HCT116 (cell line): Measurements from ENCODE around the gene TRIOBP. TPM values are rescaled to one million over a fixed set of nuclear protein-coding genes. Genes with fewer than 3 reads are reported as not detected.

ENCODE experiments used
- ATAC-seq: fragments of 200-7000 bp; cut with Tn5 transposase; 2 replicates; pipeline ENCODE4 v1.9.1; 2020; ENCODE audit warnings: mild to moderate bottlenecking, moderate library complexity
- BruUV-seq: library from RNA; stranded (reverse); fragments of 400-500 nt; replicated peaks from 2 replicates; lab custom pipeline; 2021; lab: Mats Ljungman, UMichigan
- CTCF ChIA-PET: fragments of 300-600 bp; sonication (Branson Sonifier 250); formaldehyde crosslinking; loops from one replicate; lab custom pipeline; 2021; ENCODE audit warnings: antibody characterized with exemption; lab: Charles Lee
- POLR2A ChIA-PET: fragments of 300-600, 350-600 bp; sonication (Branson Sonifier 250); formaldehyde crosslinking; loops from one replicate; lab custom pipeline; 2021; ENCODE audit warnings: antibody characterized with exemption; lab: Charles Lee
- RAD21 ChIA-PET, 2 experiments: fragments of 300-600 bp; sonication (Branson Sonifier 250); formaldehyde crosslinking; loops; one replicate each; lab custom pipeline; 2023; ENCODE audit warnings: low total read pairs in 2 of 2; ENCODE audit not compliant: uncharacterized antibody in 2 of 2, unreplicated experiment in 2 of 2, low non-redundant PET in 1 of 2; lab: Charles Lee
- DNase-seq: peaks from one replicate; pipeline ENCODE4 v3.0.0-alpha.2; 2010; ENCODE audit warnings: low read depth, low spot score
- H2AFZ ChIP-seq: fragments of 200-600 bp; shearing (Covaris generic), sonication (generic); 2 replicates; pipeline ENCODE4 v1.6.1; 2017; ENCODE audit warnings: low read depth, mixed run types, mixed read lengths, antibody characterized with exemption, low read length; ENCODE audit not compliant: poor library complexity, severe bottlenecking
- H3K27ac ChIP-seq: 2 replicates; pipeline ENCODE4 v1.5.1; 2012; ENCODE audit warnings: low read depth, low read length
- H3K27me3 ChIP-seq: fragments of 200-600 bp; sonication (generic); 2 replicates; pipeline ENCODE4 v1.6.1; 2016; ENCODE audit warnings: mixed run types, low read length, mixed read lengths; ENCODE audit not compliant: insufficient read depth
- H3K36me3 ChIP-seq, 2 experiments: fragments of 200-500 bp in 1 of 2; fragments of 200-600 bp in 1 of 2; sonication (Bioruptor generic) in 1 of 2; sonication (generic) in 1 of 2; 2 replicates each; pipeline versions ENCODE4 v1.5.1 to v1.6.1; 2014 to 2016; ENCODE audit warnings: low read length in 2 of 2, inconsistent platforms in 1 of 2, mixed read lengths in 1 of 2, mixed run types in 1 of 2; ENCODE audit not compliant: insufficient read depth in 2 of 2, control insufficient read depth in 1 of 2
- H3K4me1 ChIP-seq, 2 experiments: fragments of 200-600 bp in 1 of 2; sonication (generic) in 1 of 2; 2 replicates each; pipeline versions ENCODE4 v1.5.1 to v1.6.1; 2012 to 2017; ENCODE audit warnings: low read length in 2 of 2, inconsistent platforms in 1 of 2, mild to moderate bottlenecking in 1 of 2, mixed read lengths in 1 of 2, mixed run types in 1 of 2, moderate library complexity in 1 of 2; ENCODE audit not compliant: insufficient read depth in 2 of 2, control insufficient read depth in 1 of 2
- H3K4me2 ChIP-seq: fragments of 200-600 bp; sonication (generic); 2 replicates; pipeline ENCODE4 v1.6.1; 2017; ENCODE audit warnings: mixed run types, low read length, mixed read lengths
- H3K4me3 ChIP-seq, 2 experiments: fragments of 200-600 bp in 1 of 2; sonication (generic) in 1 of 2; replicated peaks in 1 of 2; 2 replicates each; pipeline ENCODE4 v1.5.1; 2011 to 2016; ENCODE audit warnings: low read length in 2 of 2, control low read depth in 1 of 2, low read depth in 1 of 2, mild to moderate bottlenecking in 1 of 2, mixed read lengths in 1 of 2, mixed run types in 1 of 2
- H3K79me2 ChIP-seq: fragments of 200-600 bp; sonication (generic); 2 replicates; pipeline ENCODE4 v1.6.1; 2017; ENCODE audit warnings: mild to moderate bottlenecking, mixed run types, low read length, moderate library complexity, mixed read lengths; ENCODE audit not compliant: insufficient read depth
- H3K9ac ChIP-seq: fragments of 200-600 bp; sonication (generic); 2 replicates; pipeline ENCODE4 v1.6.1; 2016; ENCODE audit warnings: low read length, mixed read lengths
- H3K9me2 ChIP-seq: fragments of 200-600 bp; sonication (generic), shearing (Covaris generic); 2 replicates; pipeline ENCODE4 v1.6.1; 2017; ENCODE audit warnings: mixed run types, mild to moderate bottlenecking, moderate library complexity; ENCODE audit not compliant: insufficient read depth
- H3K9me3 ChIP-seq, 2 experiments: fragments of 200-500 bp in 1 of 2; fragments of 200-600 bp in 1 of 2; sonication (Bioruptor generic) in 1 of 2; sonication (generic) in 1 of 2; 2 replicates each; pipeline ENCODE4 v1.6.1; 2014 to 2017; ENCODE audit warnings: low read length in 2 of 2, mixed read lengths in 2 of 2, inconsistent platforms in 1 of 2, low read depth in 1 of 2, mild to moderate bottlenecking in 1 of 2, mixed run types in 1 of 2, moderate library complexity in 1 of 2; ENCODE audit not compliant: control insufficient read depth in 1 of 2, insufficient read depth in 1 of 2
- H4K20me1 ChIP-seq: fragments of 200-600 bp; sonication (generic), shearing (Covaris generic); 2 replicates; pipeline ENCODE4 v1.6.1; 2017; ENCODE audit warnings: mixed run types, mild to moderate bottlenecking, moderate library complexity; ENCODE audit not compliant: insufficient read depth
- CBX3 ChIP-seq: IDR thresholded peaks from 2 replicates; pipeline ENCODE4 v1.6.1; 2012; ENCODE audit warnings: low read depth
- CEBPB ChIP-seq: IDR thresholded peaks from 2 replicates; pipeline ENCODE4 v1.6.1; 2012; ENCODE audit warnings: low read depth
- EGR1 ChIP-seq: IDR thresholded peaks from 2 replicates; pipeline ENCODE4 v1.6.1; 2012; ENCODE audit warnings: low read depth
- ELF1 ChIP-seq: IDR thresholded peaks from 2 replicates; pipeline ENCODE4 v1.6.1; 2012; ENCODE audit warnings: low read depth, borderline replicate concordance
- EZH2 ChIP-seq: fragments of 200-600 bp; sonication (generic); IDR thresholded peaks from 2 replicates; pipeline ENCODE4 v1.6.1; 2017; ENCODE audit warnings: antibody characterized with exemption, mixed run types
- EZH2phosphoT487 ChIP-seq: fragments of 200-600 bp; IDR thresholded peaks from 2 replicates; pipeline ENCODE4 v1.6.1; 2018; ENCODE audit warnings: antibody characterized with exemption, borderline replicate concordance
- FOSL1 ChIP-seq: IDR thresholded peaks from 2 replicates; pipeline ENCODE4 v1.6.1; 2012; ENCODE audit warnings: low read depth
- JUND ChIP-seq: IDR thresholded peaks from 2 replicates; pipeline ENCODE4 v1.6.1; 2012
- POLR2AphosphoS5 ChIP-seq: IDR thresholded peaks from 2 replicates; pipeline ENCODE4 v1.6.1; 2011; ENCODE audit warnings: mild to moderate bottlenecking, low read depth, low read length, moderate library complexity
- RAD21 ChIP-seq: IDR thresholded peaks from 2 replicates; pipeline ENCODE4 v1.6.1; 2012; ENCODE audit warnings: low read depth, mild to moderate bottlenecking
- SIN3A ChIP-seq: IDR thresholded peaks from 2 replicates; pipeline ENCODE4 v1.6.1; 2012; ENCODE audit warnings: low read depth
- SRF ChIP-seq: IDR thresholded peaks from 2 replicates; pipeline ENCODE4 v1.6.1; 2012; ENCODE audit warnings: low read depth
- ZFX ChIP-seq: fragments of 450-650 bp; IDR thresholded peaks from 2 replicates; pipeline ENCODE4 v1.6.1; 2017
- ZNF274 ChIP-seq: fragments of 200-500 bp; sonication (Bioruptor generic); IDR thresholded peaks from 2 replicates; pipeline ENCODE4 v1.6.1; 2014; ENCODE audit warnings: mild to moderate bottlenecking, low read depth, low read length, inconsistent platforms
- intact Hi-C: fragments of 100-400 bp; cut with micrococcal nuclease; formaldehyde crosslinking; loops from 2 replicates; pipeline ENCODE4 v1.10.0; 2022
- total RNA-seq: library from RNA; stranded (reverse); gene quantifications from one replicate; pipeline ENCODE4 v1.2.1, GENCODE V29; 2021; ENCODE audit not compliant: unreplicated experiment
- TF ChIP-seq, protein P1 (sequence below): IDR thresholded peaks from 2 replicates; pipeline ENCODE4 v1.6.1; 2012
- TF ChIP-seq, protein P2 (sequence below): IDR thresholded peaks from 2 replicates; pipeline ENCODE4 v1.6.1; 2012; ENCODE audit warnings: low read depth
- TF ChIP-seq, protein P3 (sequence below): IDR thresholded peaks from 2 replicates; pipeline ENCODE4 v1.6.1; 2012
- TF ChIP-seq, protein P4 (sequence below): IDR thresholded peaks from 2 replicates; pipeline ENCODE4 v1.6.1; 2011; ENCODE audit warnings: mild to moderate bottlenecking, low read length, moderate library complexity; ENCODE audit not compliant: insufficient replicate concordance; ENCODE audit errors: extremely low read depth
- TF ChIP-seq, protein P5 (sequence below), 3 experiments: fragments of 200-600 bp in 1 of 3; sonication (generic) in 1 of 3; IDR thresholded peaks in 2 of 3; conservative IDR thresholded peaks in 1 of 3; 2 replicates each; pipeline ENCODE4 v1.5.1; 2012 to 2017; ENCODE audit warnings: low read depth in 2 of 3, low read length in 2 of 3, antibody characterized with exemption in 1 of 3, borderline replicate concordance in 1 of 3, control low read depth in 1 of 3, mild to moderate bottlenecking in 1 of 3, mixed read lengths in 1 of 3, mixed run types in 1 of 3, moderate library complexity in 1 of 3; ENCODE audit not compliant: insufficient read depth in 1 of 3

The TRIOBP gene
- total RNA-seq, 1 experiment from 2014 or later = 244 TPM

DNA sequence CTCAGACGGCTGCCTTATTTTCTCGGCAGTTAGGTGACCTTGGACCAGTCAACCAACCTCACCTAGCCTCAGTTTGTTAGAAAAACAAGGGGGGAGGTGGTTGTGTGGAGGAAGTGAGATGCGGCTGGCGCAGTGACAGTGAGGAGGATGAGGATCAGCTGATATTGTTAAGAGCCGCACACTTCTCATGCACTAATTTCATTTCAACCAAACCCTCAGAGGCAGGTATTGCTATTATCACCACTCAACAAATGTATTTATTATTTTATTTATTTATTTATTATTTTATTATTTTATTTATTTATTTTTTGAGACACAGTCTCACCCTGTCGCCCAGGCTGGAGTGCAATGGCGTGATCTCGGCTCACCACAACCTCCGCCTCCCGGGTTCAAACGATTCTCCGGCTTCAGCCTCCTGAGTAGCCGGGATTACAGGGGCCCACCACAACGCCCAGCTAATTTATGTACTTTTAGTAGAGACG, 19.3 kb upstream of the TRIOBP start:
- intact Hi-C loops = no loop called here
- ChIA-PET CTCF (interaction anchor here (0.7 to 1.0 kb wide), 3 partner anchors 13 to 34 kb away, joined by 3 to 5 read pairs (median 4); no protein-coding TSS in a partner anchor), POLR2A (interaction anchor here (0.6 to 4.6 kb wide), 8 partner anchors 9 to 69 kb away, joined by 3 to 71 read pairs (median 4); partner anchors contain the start of genes GGA1, NOL12 and PDXP), RAD21 (interaction anchor here in 1 of 2 experiments (1.0 kb wide), 1 partner anchor 178 kb away, joined by 3 read pairs; no protein-coding TSS in a partner anchor)
- Histone ChIP-seq H3K4me3 (peak overlapping the region; percentile 71 to 86), H3K4me1 (peaks cover 34 to 70% of the 10 kb centered on the region in 2 experiments), H3K27me3 (no peaks in the 10 kb centered on the region), H3K9me2 (no peaks in the 10 kb centered on the region), H3K9ac (peak overlapping the region; percentile 67), H3K36me3 (peaks cover 5 to 11% of the 10 kb centered on the region in 2 experiments; a peak in 3 of 4 replicates), H3K9me3 (no peaks in the 10 kb centered on the region), H4K20me1 (no peaks in the 10 kb centered on the region), H3K79me2 (peaks cover 13% of the 10 kb centered on the region; the same call in 1 of the 2 replicates), H3K4me2 (peak overlapping the region; percentile 98), H3K27ac (peak overlapping the region; percentile 97; the same call in 1 of the 2 replicates), H2AFZ (no peak overlapping the region)
- TF ChIP-seq, protein P1, sequence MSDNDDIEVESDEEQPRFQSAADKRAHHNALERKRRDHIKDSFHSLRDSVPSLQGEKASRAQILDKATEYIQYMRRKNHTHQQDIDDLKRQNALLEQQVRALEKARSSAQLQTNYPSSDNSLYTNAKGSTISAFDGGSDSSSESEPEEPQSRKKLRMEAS = no peak
- no peak for TF ChIP-seq CBX3
- no peak for TF ChIP-seq ZFX
- TF ChIP-seq, protein P2, sequence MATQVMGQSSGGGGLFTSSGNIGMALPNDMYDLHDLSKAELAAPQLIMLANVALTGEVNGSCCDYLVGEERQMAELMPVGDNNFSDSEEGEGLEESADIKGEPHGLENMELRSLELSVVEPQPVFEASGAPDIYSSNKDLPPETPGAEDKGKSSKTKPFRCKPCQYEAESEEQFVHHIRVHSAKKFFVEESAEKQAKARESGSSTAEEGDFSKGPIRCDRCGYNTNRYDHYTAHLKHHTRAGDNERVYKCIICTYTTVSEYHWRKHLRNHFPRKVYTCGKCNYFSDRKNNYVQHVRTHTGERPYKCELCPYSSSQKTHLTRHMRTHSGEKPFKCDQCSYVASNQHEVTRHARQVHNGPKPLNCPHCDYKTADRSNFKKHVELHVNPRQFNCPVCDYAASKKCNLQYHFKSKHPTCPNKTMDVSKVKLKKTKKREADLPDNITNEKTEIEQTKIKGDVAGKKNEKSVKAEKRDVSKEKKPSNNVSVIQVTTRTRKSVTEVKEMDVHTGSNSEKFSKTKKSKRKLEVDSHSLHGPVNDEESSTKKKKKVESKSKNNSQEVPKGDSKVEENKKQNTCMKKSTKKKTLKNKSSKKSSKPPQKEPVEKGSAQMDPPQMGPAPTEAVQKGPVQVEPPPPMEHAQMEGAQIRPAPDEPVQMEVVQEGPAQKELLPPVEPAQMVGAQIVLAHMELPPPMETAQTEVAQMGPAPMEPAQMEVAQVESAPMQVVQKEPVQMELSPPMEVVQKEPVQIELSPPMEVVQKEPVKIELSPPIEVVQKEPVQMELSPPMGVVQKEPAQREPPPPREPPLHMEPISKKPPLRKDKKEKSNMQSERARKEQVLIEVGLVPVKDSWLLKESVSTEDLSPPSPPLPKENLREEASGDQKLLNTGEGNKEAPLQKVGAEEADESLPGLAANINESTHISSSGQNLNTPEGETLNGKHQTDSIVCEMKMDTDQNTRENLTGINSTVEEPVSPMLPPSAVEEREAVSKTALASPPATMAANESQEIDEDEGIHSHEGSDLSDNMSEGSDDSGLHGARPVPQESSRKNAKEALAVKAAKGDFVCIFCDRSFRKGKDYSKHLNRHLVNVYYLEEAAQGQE = no peak
- TF ChIP-seq, protein P3, sequence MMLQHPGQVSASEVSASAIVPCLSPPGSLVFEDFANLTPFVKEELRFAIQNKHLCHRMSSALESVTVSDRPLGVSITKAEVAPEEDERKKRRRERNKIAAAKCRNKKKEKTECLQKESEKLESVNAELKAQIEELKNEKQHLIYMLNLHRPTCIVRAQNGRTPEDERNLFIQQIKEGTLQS = no peak
- TF ChIP-seq, protein P4, sequence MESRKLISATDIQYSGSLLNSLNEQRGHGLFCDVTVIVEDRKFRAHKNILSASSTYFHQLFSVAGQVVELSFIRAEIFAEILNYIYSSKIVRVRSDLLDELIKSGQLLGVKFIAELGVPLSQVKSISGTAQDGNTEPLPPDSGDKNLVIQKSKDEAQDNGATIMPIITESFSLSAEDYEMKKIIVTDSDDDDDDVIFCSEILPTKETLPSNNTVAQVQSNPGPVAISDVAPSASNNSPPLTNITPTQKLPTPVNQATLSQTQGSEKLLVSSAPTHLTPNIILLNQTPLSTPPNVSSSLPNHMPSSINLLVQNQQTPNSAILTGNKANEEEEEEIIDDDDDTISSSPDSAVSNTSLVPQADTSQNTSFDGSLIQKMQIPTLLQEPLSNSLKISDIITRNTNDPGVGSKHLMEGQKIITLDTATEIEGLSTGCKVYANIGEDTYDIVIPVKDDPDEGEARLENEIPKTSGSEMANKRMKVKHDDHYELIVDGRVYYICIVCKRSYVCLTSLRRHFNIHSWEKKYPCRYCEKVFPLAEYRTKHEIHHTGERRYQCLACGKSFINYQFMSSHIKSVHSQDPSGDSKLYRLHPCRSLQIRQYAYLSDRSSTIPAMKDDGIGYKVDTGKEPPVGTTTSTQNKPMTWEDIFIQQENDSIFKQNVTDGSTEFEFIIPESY = no peak
- TF ChIP-seq EZH2phosphoT487 = no peak
- TF ChIP-seq ZNF274 = no peak
- TF ChIP-seq RAD21 = no peak
- no peak for TF ChIP-seq ELF1
- TF ChIP-seq FOSL1 = no peak
- TF ChIP-seq SRF = no peak
- no peak for TF ChIP-seq EGR1
- TF ChIP-seq, protein P5, sequence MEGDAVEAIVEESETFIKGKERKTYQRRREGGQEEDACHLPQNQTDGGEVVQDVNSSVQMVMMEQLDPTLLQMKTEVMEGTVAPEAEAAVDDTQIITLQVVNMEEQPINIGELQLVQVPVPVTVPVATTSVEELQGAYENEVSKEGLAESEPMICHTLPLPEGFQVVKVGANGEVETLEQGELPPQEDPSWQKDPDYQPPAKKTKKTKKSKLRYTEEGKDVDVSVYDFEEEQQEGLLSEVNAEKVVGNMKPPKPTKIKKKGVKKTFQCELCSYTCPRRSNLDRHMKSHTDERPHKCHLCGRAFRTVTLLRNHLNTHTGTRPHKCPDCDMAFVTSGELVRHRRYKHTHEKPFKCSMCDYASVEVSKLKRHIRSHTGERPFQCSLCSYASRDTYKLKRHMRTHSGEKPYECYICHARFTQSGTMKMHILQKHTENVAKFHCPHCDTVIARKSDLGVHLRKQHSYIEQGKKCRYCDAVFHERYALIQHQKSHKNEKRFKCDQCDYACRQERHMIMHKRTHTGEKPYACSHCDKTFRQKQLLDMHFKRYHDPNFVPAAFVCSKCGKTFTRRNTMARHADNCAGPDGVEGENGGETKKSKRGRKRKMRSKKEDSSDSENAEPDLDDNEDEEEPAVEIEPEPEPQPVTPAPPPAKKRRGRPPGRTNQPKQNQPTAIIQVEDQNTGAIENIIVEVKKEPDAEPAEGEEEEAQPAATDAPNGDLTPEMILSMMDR (IDR thresholded peaks at IDR 0.05 in 2 of 3, conservative IDR thresholded peaks at IDR 0.05 in 1 of 3; ENCODE audit: borderline replicate concordance in 1 of 3, insufficient read depth in 1 of 3, low read depth in 2 of 3, low read length in 2 of 3) = no peak
- no peak for TF ChIP-seq POLR2AphosphoS5
- TF ChIP-seq EZH2 = no peak
- no peak for TF ChIP-seq JUND
- TF ChIP-seq CEBPB = no peak
- no peak for TF ChIP-seq SIN3A
- ATAC-seq (no peak), DNase-seq (no peak)
- no TSS peak for BruUV-seq
